Glutamatergic neuron (in vitro differentiated cells): ENCODE results near the gene MIA. TPM values are rescaled to one million over a fixed set of nuclear protein-coding genes. Genes with fewer than 3 reads are reported as not detected.
"Not testable (repeated sequence)": the region's sequence is repeated elsewhere in the genome, so short reads cannot be mapped to it uniquely, and the experiment has no call there.

Experiments
- DNase-seq: peaks from one replicate; pipeline ENCODE4 v3.0.0; 2022
- H3K27ac Mint-ChIP-seq: one replicate; pipeline ENCODE4 v1.8.0; 2020; ENCODE audit warnings: mild to moderate bottlenecking, mixed read lengths, inconsistent platforms; ENCODE audit not compliant: unreplicated experiment
- H3K27me3 Mint-ChIP-seq: one replicate; pipeline ENCODE4 v1.8.0; 2020; ENCODE audit warnings: mild to moderate bottlenecking, moderate library complexity, mixed read lengths, inconsistent platforms; ENCODE audit not compliant: unreplicated experiment
- H3K36me3 Mint-ChIP-seq: one replicate; pipeline ENCODE4 v1.8.0; 2020; ENCODE audit warnings: mild to moderate bottlenecking, mixed read lengths, inconsistent platforms; ENCODE audit not compliant: unreplicated experiment
- H3K4me1 Mint-ChIP-seq: one replicate; pipeline ENCODE4 v1.8.0; 2020; ENCODE audit warnings: mild to moderate bottlenecking, low read depth, mixed read lengths, inconsistent platforms; ENCODE audit not compliant: unreplicated experiment
- H3K4me3 Mint-ChIP-seq: one replicate; pipeline ENCODE4 v1.8.0; 2020; ENCODE audit warnings: mild to moderate bottlenecking, mixed read lengths, inconsistent platforms; ENCODE audit not compliant: unreplicated experiment
- H3K9me3 Mint-ChIP-seq: one replicate; pipeline ENCODE4 v1.8.0; 2020; ENCODE audit warnings: mild to moderate bottlenecking, moderate library complexity, mixed read lengths, inconsistent platforms; ENCODE audit not compliant: unreplicated experiment
- CTCF ChIP-seq: fragments of 200-600 bp; sonication (generic); IDR thresholded peaks from one replicate; pipeline ENCODE4 v1.5.0; 2021; ENCODE audit not compliant: partially characterized antibody, unreplicated experiment
- long read RNA-seq: library from polyadenylated mRNA; unstranded; transcript quantifications from one replicate; pipeline ENCODE4 v2.0.0, GENCODE V29; 2020; ENCODE audit not compliant: unreplicated experiment
- total RNA-seq: library from RNA; stranded (reverse); fragmentation: NEBNext Ultra II Directional; extraction: Animal tissue kit (Norgen Biotek cat#: 25700); gene quantifications from one replicate; pipeline ENCODE4 v1.2.1, GENCODE V29; 2021; ENCODE audit not compliant: unreplicated experiment

MIA gene
- not detected for total RNA-seq
- long read RNA-seq = 0 reads

GRCh38 chr19:40774916-40775631 lies at the start of gene MIA:
Gene MIA (plus strand): TSS chr19:40775521. CDS start chr19:40775543, 22 bp downstream.
- Mint-ChIP-seq H3K4me3 (no peak within 1 kb of the TSS), H3K27ac (no peak within 1 kb of the TSS), H3K36me3 (no peaks in the 10 kb centered on the region), H3K4me1 (peaks cover 7% of the 10 kb centered on the region), H3K9me3 (peaks cover 12% of the 10 kb centered on the region), H3K27me3 (peaks cover 4% of the 10 kb centered on the region)
- no peak for TF ChIP-seq CTCF
- no peak for DNase-seq

GRCh38 chr19:40726279-40726678 lies 49.0 kb upstream of the MIA start:
- Mint-ChIP-seq H3K27ac (no peak overlapping the region), H3K4me1 (peaks cover 2% of the 10 kb centered on the region), H3K27me3 (no peaks in the 10 kb centered on the region), H3K4me3 (no peak overlapping the region), H3K36me3 (peaks cover 3% of the 10 kb centered on the region), H3K9me3 (peaks cover 6% of the 10 kb centered on the region)
- DNase-seq = no peak
- TF ChIP-seq CTCF = no peak

DNA sequence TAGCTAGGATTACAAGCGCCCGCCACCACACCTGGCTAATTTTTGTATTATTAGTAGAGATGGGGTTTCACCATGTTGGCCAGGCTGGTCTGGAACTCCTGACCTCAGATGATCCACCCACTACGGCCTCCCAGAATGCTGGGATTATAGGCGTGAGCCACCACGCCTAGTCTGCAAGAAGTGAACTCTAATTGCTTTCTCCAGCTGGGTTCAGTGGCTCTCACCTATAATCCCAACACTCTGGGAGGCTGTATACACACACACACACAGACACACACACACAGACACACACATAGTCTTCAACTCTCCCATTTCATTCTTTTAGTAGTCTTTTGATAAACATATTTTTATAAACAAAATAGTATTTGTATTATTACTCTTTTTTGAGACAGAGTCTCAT lies 45.3 kb upstream of the MIA start:
- not testable (repeated sequence) for H3K4me1 Mint-ChIP-seq, H3K4me3 Mint-ChIP-seq, H3K36me3 Mint-ChIP-seq, DNase-seq, H3K27me3 Mint-ChIP-seq, H3K9me3 Mint-ChIP-seq, H3K27ac Mint-ChIP-seq

- not testable (repeated sequence) for H3K36me3 Mint-ChIP-seq, H3K27me3 Mint-ChIP-seq, H3K9me3 Mint-ChIP-seq, H3K4me3 Mint-ChIP-seq, DNase-seq, H3K4me1 Mint-ChIP-seq, H3K27ac Mint-ChIP-seq
These were observed 43.0 kb upstream of the MIA start for GRCh38 chr19:40732304-40732703.

GRCh38 chr19:40733149-40733548 lies 42.2 kb upstream of the MIA start:
- no peak for TF ChIP-seq CTCF
- Mint-ChIP-seq H3K4me1 (no peaks in the 10 kb centered on the region), H3K36me3 (peaks cover 4% of the 10 kb centered on the region), H3K27ac (no peak overlapping the region), H3K4me3 (no peak overlapping the region), H3K27me3 (peaks cover 2% of the 10 kb centered on the region), H3K9me3 (peaks cover 1% of the 10 kb centered on the region)
- no peak for DNase-seq

- Mint-ChIP-seq H3K9me3 (peaks cover 13% of the 10 kb centered on the region), H3K36me3 (peaks cover 4% of the 10 kb centered on the region), H3K4me1 (peaks cover 14% of the 10 kb centered on the region), H3K27me3 (peaks cover 7% of the 10 kb centered on the region), H3K27ac (no peak overlapping the region), H3K4me3 (no peak overlapping the region)
- DNase-seq = no peak
- no peak for TF ChIP-seq CTCF
These were observed 40.1 kb upstream of the MIA start for GRCh38 chr19:40735013-40735771.
